Spinal cord (tissue), 10 donors: ENCODE data around the gene CARD14. TPM values are rescaled to one million over a fixed set of nuclear protein-coding genes. Genes with fewer than 3 reads are reported as not detected.

Experiments used
- DNase-seq, 6 donors: peaks; one replicate each; pipeline versions ENCODE4 v3.0.0 to v3.0.0-alpha.2; 2013 to 2015; ENCODE audit warnings: low spot score in 6 of 6, low read depth in 4 of 6
- H3K27ac ChIP-seq: one replicate; pipeline ENCODE4 v1.5.1; 2013; ENCODE audit warnings: low read depth, low read length, control low read depth
- H3K27me3 ChIP-seq: one replicate; pipeline ENCODE4 v1.6.1; 2013; ENCODE audit warnings: low read length; ENCODE audit not compliant: control insufficient read depth, insufficient read depth
- H3K36me3 ChIP-seq: one replicate; pipeline ENCODE4 v1.6.1; 2013; ENCODE audit warnings: low read length; ENCODE audit not compliant: control insufficient read depth, insufficient read depth
- H3K4me1 ChIP-seq: one replicate; pipeline ENCODE4 v1.6.1; 2013; ENCODE audit warnings: low read length; ENCODE audit not compliant: control insufficient read depth, insufficient read depth
- H3K4me3 ChIP-seq: one replicate; pipeline ENCODE4 v1.5.1; 2013; ENCODE audit warnings: low read depth, low read length, control low read depth
- H3K9me3 ChIP-seq: one replicate; pipeline ENCODE4 v1.6.1; 2013; ENCODE audit warnings: low read length; ENCODE audit not compliant: control insufficient read depth, insufficient read depth
- WGBS: methylation state at CpG from one replicate; pipeline ENCODE4 v1.1.5; 2013; ENCODE audit warnings: missing lambda C conversion rate; ENCODE audit not compliant: insufficient coverage; 5-methylcytosine and 5-hydroxymethylcytosine counted together
- polyA plus RNA-seq, 2 donors: library from polyadenylated mRNA; unstranded; fragments of 120-200 nt; gene quantifications; one replicate each; pipeline ENCODE4 v1.2.1, GENCODE V29; 2013; ENCODE audit not compliant: insufficient read length in 2 of 2
- total RNA-seq, 2 donors: library from RNA; depleted of rRNA in 1 of 2; stranded (reverse); fragments of 120-200 nt in 1 of 2; fragments of >200 nt in 1 of 2; gene quantifications; one replicate each; pipeline versions ENCODE4 v1.2.3 to v1.2.4, GENCODE V29; 2013 to 2014
- donor health status: healthy.

The CARD14 gene
- total and polyA plus RNA-seq, 4 donors: 0.28 to 3.1 (median 0.88) TPM

GRCh38 chr17:80182118-80182844, 12.5 kb downstream of the CARD14 start:
- Histone ChIP-seq H3K4me1 (peaks cover 5% of the 10 kb centered on the region), H3K27me3 (no peaks in the 10 kb centered on the region), H3K27ac (no peak overlapping the region), H3K36me3 (peaks cover 3% of the 10 kb centered on the region), H3K9me3 (no peaks in the 10 kb centered on the region), H3K4me3 (no peak overlapping the region)
- no peak for DNase-seq
- WGBS: 86% methylated on average over 24 of the region's 30 CpGs

- H3K36me3 ChIP-seq: peaks cover 3% of the 10 kb centered on the region
- no peak overlapping the region for H3K4me3 ChIP-seq
- no peaks in the 10 kb centered on the region for H3K27me3 ChIP-seq
- WGBS: 93% methylated on average over 8 of the region's 12 CpGs
- peaks cover 5% of the 10 kb centered on the region for H3K4me1 ChIP-seq
- DNase-seq: no peak
- no peak overlapping the region for H3K27ac ChIP-seq
- no peaks in the 10 kb centered on the region for H3K9me3 ChIP-seq
Observed at GRCh38 chr17:80182845-80183223, 13.0 kb downstream of the CARD14 start.

- no peak for DNase-seq
- Histone ChIP-seq H3K4me3 (no peak overlapping the region), H3K27ac (no peak overlapping the region), H3K4me1 (peaks cover 5% of the 10 kb centered on the region), H3K27me3 (no peaks in the 10 kb centered on the region), H3K36me3 (peaks cover 3% of the 10 kb centered on the region), H3K9me3 (no peaks in the 10 kb centered on the region)
- 72% methylated on average over 25 of the region's 26 CpGs for WGBS
Observed at GRCh38 chr17:80183581-80184422, 14.0 kb downstream of the CARD14 start.

GRCh38 chr17:80184423-80184714, 14.5 kb downstream of the CARD14 start:
- Histone ChIP-seq H3K4me3 (no peak overlapping the region), H3K4me1 (peaks cover 5% of the 10 kb centered on the region), H3K27ac (no peak overlapping the region), H3K27me3 (no peaks in the 10 kb centered on the region), H3K36me3 (peaks cover 3% of the 10 kb centered on the region), H3K9me3 (no peaks in the 10 kb centered on the region)
- no peak for DNase-seq
- 49% methylated on average over 7 of the region's 10 CpGs for WGBS

GRCh38 chr17:80185968-80186367, 16.1 kb downstream of the CARD14 start:
- Histone ChIP-seq H3K4me1 (peaks cover 6% of the 10 kb centered on the region), H3K36me3 (peaks cover 3% of the 10 kb centered on the region), H3K9me3 (no peaks in the 10 kb centered on the region), H3K27ac (no peak overlapping the region), H3K4me3 (no peak overlapping the region), H3K27me3 (no peaks in the 10 kb centered on the region)
- DNase-seq: no peak
- WGBS: 88% methylated on average over 9 of the region's 9 CpGs

DNA sequence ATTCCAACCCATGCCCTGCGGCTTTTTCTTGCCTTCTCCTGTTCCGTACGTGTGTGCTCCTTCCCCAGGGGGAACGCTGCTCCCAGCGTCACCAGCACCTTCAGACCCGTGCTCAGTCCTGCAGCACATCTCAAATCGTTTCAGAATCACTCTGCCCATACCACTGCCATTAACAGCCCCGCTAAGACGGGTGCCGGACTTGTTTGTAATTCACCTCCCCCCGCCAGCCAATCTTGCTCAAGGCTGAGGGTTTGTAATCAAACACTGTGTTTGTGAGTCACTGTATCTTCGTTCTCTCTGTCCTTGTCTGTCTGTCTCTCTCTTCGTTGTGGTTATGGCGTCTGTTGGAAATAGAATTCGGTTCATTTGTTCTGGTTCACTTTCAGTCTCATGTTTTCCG, 17.3 kb downstream of the CARD14 start:
- no peak for DNase-seq
- Histone ChIP-seq H3K27me3 (no peaks in the 10 kb centered on the region), H3K4me1 (peaks cover 18% of the 10 kb centered on the region), H3K4me3 (no peak overlapping the region), H3K36me3 (peaks cover 3% of the 10 kb centered on the region), H3K9me3 (no peaks in the 10 kb centered on the region), H3K27ac (no peak overlapping the region)
- 87% methylated on average over 16 of the region's 16 CpGs for whole genome bisulfite sequencing

DNA sequence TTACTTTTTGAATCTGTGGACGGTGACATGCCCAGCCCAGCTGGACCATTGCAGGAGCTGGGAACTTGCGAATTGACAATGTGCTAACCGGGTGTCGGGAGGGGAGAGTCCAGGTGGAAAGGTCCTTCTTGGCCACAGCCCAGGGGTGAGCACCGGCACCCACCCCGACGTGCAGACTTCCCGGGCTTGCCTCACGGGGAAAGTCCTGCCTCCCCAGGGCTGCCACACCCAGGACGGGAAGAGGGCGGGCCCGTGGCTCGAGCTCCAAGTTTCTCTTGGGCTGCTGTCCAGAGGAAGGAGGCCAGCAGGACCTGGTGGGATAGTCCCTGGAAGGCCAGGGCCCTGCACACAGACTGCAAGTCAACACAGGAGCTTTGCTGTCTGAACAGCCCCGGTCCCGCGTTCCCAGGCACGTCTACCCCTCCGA, 17.7 kb downstream of the CARD14 start:
- peak in 1 of 6 donors; percentile 18 for DNase-seq
- H3K4me3 ChIP-seq: no peak overlapping the region
- 82% methylated on average over 18 of the region's 18 CpGs for whole genome bisulfite sequencing
- H3K4me1 ChIP-seq: peaks cover 22% of the 10 kb centered on the region
- peaks cover 3% of the 10 kb centered on the region for H3K36me3 ChIP-seq
- no peak overlapping the region for H3K27ac ChIP-seq
- H3K27me3 ChIP-seq: no peaks in the 10 kb centered on the region
- no peaks in the 10 kb centered on the region for H3K9me3 ChIP-seq

- peaks cover 17% of the 10 kb centered on the region for H3K4me1 ChIP-seq
- H3K27ac ChIP-seq: no peak overlapping the region
- 86% methylated on average over 23 of the region's 23 CpGs for WGBS
Observed at GRCh38 chr17:80189611-80190010, 19.8 kb downstream of the CARD14 start.

GRCh38 chr17:80190716-80191115, 20.9 kb downstream of the CARD14 start:
- peaks cover 17% of the 10 kb centered on the region for H3K4me1 ChIP-seq
- no peak for DNase-seq
- H3K9me3 ChIP-seq: no peaks in the 10 kb centered on the region
- no peak overlapping the region for H3K4me3 ChIP-seq
- no peak overlapping the region for H3K27ac ChIP-seq
- H3K36me3 ChIP-seq: no peaks in the 10 kb centered on the region
- 95% methylated on average over 10 of the region's 10 CpGs for WGBS
- no peaks in the 10 kb centered on the region for H3K27me3 ChIP-seq

More at GRCh38 chr17:80189611-80190010, 19.8 kb downstream of the CARD14 start:
- no peak for DNase-seq
- H3K36me3 ChIP-seq: no peaks in the 10 kb centered on the region
- H3K4me3 ChIP-seq: no peak overlapping the region
- H3K9me3 ChIP-seq: no peaks in the 10 kb centered on the region
- no peaks in the 10 kb centered on the region for H3K27me3 ChIP-seq

DNA sequence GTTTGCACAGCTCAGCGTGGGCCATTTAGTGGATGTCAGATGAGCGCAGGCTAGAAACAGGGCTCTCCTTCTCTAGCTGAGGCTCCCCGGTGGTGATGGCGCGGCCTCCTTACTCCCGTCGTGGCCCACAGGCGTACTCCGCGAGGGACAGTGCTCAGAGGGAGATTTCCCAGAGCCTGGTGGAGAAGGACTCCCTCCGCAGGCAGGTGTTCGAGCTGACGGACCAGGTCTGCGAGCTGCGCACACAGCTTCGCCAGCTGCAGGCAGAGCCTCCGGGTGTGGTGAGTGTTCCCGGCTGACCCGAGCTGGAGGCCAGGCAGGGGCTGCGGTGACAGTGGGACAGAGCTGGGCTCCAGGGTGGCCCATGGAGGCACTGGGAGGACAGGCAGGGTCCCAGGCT, 21.4 kb downstream of the CARD14 start:
- Histone ChIP-seq H3K27ac (no peak overlapping the region), H3K36me3 (no peaks in the 10 kb centered on the region), H3K9me3 (no peaks in the 10 kb centered on the region), H3K4me1 (peaks cover 17% of the 10 kb centered on the region), H3K4me3 (no peak overlapping the region), H3K27me3 (no peaks in the 10 kb centered on the region)
- no peak for DNase-seq
- WGBS: 81% methylated on average over 20 of the region's 20 CpGs
